GM19468 (cell line): ENCODE results near the gene PDIA5.
"Not testable (repeated sequence)": the region's sequence is repeated elsewhere in the genome, so short reads cannot be mapped to it uniquely, and the experiment has no call there.

Experiments
- ATAC-seq: cut with Tn5 transposase; IDR thresholded peaks from one replicate; pipeline ENCODE4 v1.9.1; 2021; ENCODE audit warnings: mild to moderate bottlenecking, moderate library complexity, moderate number of reproducible peaks; ENCODE audit not compliant: unreplicated experiment; ENCODE audit errors: extremely low read depth

PDIA5 gene

DNA sequence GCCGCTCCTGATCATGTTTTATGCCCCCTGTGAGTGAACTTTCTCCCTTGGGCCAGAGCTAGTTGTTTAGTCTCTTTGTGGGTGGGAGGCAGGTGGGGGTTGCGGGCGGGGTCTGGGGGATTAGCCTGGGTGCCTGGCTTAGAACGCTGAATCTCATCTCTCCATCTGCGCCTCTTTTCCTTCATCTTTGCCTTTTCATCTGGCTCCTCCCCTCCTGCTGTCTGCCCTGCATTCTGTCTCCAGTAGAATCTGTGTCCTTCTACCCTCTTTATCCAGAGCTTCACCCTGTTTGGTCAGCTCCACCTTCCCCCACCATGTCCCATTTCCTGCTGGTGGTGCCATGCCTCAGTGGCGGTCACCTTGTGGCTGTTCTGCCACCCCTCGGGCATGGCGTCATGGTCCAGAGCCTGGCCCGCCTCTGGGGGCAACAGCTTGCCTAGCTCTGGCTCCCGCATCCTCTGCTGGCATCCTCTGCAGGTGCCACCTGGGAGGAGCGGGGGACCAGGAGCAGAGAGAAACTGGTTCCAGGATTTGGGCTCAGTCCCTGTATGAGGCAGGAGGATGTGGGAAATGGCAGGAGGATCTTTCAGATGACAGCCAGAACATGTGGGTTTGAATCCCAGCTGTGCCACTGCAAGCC lies 44.3 kb downstream of the PDIA5 start:
- no peak for ATAC-seq

DNA sequence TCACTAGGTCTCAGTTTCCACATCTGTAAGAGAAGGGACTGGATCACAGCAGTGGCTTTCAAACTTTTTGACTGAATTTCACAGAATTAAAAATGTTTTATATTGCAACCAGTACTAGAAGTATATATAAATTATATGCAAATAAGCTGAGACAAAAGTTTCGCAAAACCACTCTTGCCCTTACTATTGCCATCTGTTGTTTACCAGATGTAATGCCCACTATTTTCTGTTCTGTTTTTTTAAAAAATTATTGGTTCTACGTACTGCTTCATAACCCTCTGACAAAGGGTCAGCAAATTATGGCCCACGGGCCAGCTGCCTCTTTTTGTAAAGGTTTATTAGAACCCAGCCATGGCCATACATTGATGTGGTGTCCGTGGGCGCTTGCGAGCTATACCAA lies 44.8 kb downstream of the PDIA5 start:
- no peak for ATAC-seq

DNA sequence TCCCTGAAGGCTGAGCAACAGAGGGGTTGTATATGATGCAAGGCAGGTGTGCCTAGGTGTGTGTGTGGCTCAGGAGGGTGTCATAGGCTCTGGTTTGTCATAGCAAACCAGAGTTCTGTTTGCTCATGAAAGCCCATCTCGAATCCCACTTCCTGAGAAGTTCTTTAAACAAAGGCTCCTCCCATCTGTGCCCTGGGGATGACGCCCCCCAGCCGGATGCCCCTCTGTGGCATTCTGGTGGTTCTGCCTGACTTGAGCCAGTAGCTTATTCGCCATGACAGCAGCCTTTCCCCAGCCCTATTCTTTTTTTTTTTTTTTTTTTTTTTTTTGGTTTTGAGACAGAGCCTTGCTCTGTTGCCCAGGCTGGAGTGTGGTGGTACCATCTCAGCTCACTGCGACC lies 45.4 kb downstream of the PDIA5 start:
- ATAC-seq: no peak

DNA sequence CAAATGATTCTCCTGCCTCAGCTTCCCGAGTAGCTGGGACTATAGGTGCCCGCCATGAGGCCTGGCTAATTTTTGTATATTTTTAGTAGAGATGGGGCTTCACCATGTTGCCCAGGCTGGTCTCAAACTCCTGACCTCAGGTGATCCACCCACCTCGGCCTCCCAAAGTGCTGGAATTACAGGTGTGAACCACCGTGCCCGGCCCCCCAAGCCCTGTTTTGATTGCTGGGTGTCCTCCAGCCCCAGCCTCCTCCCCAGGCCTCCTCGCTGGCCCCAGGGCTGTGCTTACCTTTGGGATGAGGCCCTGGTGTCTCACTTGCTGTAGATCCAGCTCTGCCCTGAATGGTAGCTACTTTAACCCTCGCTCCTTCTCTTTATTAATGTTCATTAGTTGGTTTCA lies 45.8 kb downstream of the PDIA5 start:
- ATAC-seq: not testable (repeated sequence)

DNA sequence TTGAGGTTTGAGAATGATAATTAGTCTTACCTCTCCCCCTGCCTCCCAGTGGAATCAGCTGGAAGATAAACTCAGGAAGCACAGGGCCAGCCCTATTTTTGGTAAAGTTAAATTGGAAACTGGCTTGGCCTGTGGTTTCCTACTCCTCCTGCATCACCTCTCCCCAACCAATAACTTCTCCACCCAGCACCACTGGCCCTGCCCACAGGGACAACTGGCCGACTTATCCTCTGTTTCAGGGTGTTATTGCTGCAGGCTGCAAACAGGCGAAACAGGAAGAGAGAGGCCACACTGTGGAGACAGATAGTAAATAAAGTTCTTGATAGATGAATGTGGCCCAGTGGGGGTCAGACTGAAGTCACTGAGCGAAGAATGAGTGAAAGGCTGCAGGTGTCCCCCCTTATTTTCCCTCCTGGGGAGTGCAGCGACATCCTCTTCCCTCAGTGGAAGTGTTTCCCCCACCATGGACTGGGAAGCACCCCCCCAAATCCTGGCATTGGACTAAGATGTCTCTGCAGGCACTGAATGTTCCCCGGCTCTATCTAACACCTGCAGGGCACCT lies 47.1 kb downstream of the PDIA5 start:
- no peak for ATAC-seq

DNA sequence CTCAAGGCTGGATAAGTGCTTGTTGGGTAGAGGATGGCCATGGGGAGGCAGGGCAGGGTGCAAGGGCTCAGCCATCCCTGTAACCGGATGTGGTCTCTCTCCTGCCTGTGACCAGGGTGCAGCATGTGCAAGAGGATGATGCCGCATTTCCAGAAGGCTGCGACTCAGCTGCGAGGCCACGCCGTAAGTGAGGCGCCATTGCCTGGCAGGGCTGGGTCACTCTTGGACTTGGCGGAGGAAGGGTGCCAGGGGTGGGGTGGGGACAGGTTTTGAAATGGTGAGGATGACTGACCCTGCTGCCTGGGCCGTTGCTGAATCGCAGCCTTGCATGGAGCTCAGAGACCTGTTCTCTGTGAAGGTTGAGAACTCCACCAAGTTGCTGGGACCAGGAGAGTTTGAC lies 49.3 kb downstream of the PDIA5 start:
- ATAC-seq: no peak

DNA sequence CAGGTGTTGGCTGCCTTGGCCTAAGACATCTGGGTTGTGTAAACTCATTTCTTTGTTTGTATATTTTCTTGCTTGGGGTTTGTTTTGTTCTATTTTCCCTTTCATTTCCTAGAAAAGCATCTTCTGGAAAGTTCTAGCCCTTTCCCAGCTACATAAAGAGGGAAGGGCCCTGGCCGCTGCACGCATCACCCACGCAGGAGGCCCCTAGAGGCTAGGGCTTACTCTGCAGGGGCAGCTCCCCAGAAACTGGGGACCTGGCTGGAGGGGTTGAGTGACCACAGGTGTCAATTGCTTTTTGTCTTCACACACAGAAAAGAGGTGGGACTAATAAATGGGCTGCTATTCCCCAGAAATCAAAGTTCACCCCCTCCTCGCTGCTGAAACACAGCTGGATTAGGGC lies 52.6 kb downstream of the PDIA5 start:
- ATAC-seq: no peak

DNA sequence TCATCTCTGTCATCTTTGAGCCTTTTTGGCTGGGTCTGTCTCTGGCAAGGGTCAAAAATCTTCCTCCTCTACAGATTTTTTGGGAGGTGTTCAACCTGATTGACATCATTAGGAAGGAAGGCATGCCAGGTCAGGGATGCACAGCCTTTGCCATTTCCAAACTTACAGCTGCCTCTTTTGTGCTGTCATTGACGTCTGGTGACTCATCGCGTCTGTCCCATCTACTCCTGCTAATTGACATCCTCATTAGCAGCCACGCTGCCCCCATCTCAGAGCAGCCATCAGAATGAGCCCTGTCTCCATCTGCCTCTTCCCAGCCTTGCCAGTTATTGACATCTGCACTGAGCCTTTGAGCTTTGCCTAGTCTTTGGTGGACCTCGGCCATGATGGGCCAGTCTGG lies 53.0 kb downstream of the PDIA5 start:
- no peak for ATAC-seq

DNA sequence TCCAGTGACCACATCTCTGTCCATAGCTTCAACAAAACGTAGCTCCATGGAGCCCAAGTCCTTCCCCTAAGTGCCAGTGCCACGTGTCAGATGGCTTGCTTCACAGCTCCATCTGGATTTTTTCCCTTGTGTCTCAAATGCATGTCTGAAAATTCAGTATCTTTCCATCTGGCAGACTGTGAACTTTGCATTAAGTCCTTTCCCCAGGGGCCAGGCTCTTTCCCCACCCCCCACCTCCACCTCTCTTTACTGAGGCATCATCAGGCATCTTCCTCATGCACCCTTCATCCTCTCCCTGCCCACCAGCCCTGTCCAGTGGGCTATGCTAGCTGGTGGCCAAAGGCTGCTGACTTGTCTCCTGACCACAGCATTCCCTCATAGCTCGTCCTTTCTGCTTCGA lies 53.7 kb downstream of the PDIA5 start:
- ATAC-seq: no peak

DNA sequence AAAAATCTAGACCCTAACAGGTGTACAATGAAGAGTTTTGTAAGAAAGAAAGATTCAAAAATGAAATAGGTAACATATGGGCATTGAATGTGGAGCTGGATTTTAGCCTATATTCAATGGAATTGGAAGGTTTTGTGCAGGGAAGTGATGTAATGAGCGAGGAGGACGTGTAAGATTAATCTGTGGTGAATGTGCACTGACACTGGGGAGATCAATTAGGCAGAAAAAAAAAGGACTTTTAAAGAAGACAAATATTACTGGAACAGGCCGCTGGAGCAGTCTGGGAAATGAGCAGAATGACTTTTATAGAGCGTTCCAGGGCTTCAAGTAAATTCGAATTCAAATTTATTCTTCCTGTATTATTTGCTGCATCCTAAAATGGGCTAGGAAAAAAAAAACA lies 55.2 kb downstream of the PDIA5 start:
- ATAC-seq: no peak

DNA sequence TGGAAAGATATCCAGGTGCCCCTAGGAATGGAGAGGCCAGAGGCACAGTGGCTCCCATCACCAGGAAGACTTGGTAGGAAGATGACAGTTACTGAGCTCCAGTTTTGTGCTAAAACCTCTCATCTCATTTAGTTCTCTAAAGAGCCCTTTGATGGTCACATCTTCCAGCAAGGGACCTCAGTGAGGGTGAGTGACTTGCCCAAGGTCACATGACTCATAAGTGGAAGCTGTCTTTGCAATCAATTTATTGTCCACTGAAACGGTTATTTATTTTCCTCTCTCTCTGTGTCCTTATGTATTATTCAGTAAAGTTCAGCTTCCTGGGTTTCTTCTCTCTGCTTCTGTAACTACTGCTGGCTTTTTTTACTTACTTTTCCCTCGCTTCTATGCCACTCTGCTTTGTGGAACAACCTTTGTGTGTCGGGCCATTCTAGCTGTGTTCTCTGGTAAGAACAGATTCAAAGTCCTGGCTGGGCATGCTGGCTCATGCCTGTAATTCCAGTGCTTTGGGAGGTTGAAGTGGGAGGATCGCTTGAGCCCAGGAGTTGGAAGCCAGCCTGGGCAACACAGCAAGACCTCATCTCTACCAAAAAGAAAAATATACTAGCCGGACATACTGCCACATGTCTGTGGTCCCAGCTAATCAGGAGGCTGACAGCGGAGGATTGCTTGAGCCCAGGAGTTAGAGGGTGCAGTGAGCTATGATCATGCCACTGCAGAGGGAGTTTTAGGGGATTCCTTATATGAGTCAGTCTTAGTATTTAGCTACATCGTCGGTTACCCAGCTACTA lies 55.9 kb downstream of the PDIA5 start:
- no peak for ATAC-seq

DNA sequence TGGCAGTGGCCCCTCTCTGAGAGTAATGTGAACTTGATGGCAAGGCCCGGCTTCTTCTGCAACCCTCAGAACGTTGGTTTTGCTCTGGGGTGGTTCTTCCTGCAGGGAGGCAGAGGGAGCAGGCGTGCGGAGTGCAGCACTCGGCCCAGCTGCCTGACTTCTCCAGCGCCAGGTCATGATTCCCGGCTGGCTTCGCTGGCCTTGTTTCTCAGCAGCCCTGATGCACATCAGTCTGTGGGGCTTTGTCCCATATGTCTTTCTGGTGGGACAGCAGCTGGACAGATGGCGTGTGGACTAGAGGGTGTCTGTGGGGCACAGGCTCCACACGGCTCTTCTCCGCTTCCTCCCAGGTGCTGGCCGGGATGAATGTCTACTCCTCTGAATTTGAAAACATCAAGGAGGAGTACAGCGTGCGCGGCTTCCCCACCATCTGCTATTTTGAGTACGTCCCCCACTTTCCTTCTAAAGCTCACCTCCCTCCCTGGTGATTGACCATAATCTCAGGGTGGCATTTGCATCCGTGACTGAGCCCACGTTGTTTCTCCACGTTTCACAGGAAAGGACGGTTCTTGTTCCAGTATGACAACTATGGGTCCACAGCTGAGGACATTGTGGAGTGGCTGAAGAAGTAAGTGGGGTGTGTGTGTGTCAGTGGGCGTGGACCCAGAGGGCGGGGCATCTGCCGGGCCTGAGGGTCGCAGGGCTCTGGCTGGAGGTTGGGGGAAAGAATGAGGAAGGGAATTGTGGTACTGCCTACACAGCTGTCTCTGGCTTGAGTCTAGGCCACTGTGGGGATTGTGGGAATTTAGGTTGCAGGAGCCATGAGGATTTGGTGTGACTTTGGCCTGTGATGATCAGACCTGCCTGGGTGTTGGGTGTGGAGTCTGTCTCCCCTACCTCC lies 57.1 kb downstream of the PDIA5 start:
- ATAC-seq: no peak

DNA sequence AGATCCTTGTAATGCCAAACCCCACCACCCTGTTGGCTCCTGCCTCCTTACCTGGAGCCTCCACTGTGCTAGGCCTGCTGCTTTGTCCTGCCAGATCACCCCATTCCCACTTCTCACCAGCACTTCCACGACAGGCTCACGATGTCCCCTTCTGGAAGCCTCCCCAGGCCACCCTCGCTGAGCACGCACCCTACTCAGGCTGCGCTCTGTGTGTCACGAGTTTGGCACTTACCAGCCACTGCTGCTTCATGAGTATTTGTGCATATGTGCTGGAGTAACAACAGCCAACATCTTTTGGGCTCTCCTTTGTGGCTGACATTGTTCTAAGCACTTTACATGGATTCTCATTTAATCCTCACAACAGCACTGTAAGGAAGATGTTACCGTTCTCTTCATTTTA lies 58.1 kb downstream of the PDIA5 start:
- no peak for ATAC-seq

DNA sequence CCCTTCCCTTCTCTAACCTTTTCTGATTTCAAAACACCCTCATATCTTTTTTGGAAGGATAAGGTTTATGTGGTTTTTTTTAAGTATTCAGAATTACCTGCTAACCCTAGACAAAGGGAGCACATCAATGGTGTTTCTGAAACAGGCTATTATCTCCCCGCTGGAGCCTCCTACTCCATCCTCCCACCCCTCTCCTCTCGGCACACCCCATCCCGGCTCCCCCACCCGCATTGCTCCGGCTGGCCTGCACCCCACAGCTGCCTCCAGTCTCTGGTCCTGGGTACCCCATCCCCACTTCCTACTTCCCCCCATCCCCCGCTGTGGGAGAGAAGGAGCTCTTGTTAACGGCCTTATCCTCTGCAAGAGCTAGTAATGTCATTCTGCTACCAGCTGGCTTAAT lies 59.2 kb downstream of the PDIA5 start:
- no peak for ATAC-seq

DNA sequence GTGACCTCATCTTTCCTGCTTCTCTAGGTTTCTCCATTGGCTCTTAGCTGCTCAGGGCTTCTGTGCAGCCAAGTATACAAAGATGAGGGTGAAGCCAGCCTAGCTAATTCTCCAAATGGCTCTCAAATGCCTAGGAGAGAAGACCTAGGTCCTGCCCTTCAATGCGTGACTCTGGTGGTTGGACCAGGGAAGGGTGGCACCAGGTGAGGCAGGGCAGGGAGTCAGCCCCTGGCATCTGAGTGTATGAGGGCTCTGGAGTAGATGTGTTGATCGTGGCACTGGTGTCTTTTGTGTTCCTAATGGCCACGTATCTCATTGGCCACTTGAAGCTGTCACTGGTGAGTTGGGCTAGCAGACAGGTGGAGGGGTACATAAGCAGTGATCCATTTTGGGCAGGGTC lies 59.8 kb downstream of the PDIA5 start:
- no peak for ATAC-seq

DNA sequence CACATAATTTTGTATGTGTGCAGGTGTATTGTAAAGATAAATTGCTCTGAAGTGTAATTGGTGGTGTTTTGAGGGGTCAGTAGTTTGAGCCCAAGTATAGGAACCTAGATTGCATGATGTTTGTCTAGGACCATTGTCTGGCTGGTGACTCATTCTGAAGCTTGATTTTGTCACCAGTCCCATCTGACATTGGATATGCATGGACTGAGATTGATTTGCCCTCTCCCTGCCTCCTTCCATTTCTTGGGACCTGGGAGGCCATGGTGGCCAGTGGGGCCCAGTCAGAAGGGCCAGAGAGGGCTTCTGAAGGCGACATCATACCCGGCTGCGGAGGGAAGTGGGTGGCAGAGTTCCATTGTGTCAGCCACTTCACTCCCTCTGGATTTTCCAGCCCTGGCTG lies 62.3 kb downstream of the PDIA5 start:
- ATAC-seq: no peak

DNA sequence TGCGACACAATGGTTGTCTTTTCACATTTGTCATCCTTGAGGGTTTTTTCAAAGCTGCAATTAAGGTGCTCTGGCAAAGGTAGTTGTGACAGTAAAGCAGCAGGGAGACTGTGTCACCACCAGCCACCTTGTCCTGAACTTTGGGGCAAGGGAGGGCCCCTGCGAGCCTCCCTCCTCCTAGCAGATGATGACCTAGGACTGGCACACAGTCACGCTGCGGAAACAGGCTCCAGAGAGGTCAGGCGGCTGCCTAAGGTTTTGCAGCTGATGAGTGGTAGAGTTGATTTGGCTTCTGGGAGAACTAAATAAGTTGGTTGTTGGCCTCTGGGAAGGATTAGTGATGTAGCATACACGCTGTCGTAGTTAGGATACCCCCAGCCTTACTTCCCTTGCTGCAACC lies 62.7 kb downstream of the PDIA5 start:
- ATAC-seq: no peak

DNA sequence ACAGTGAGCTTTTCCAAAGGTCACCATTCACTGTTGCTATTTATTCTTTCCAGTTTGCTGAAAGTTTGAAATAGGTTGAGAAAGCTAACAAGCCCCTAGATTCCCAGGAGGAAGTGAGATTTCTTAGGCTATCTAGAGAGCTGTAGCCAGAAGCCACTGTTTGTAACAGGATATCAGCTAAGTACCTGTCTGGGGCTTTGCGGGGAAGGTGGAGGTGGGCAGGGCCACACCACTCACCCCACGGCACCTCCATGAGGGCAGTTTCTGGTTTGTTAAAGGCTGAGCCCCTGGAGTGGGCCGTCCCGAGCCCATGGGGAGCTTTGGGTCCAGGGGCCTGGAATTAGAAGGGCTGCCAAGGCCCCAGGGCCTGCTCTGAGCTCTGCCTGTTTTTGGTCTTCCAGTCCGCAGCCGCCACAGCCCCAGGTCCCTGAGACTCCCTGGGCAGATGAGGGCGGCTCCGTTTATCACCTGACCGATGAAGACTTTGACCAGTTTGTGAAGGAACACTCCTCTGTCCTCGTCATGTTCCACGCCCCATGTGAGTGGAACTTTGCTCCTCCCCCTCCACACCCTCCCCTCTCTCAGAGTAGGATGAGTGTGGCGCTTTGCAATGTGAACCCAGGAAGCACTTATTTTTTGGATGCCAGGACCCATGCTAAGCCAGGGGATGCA lies 63.4 kb downstream of the PDIA5 start:
- no peak for ATAC-seq

DNA sequence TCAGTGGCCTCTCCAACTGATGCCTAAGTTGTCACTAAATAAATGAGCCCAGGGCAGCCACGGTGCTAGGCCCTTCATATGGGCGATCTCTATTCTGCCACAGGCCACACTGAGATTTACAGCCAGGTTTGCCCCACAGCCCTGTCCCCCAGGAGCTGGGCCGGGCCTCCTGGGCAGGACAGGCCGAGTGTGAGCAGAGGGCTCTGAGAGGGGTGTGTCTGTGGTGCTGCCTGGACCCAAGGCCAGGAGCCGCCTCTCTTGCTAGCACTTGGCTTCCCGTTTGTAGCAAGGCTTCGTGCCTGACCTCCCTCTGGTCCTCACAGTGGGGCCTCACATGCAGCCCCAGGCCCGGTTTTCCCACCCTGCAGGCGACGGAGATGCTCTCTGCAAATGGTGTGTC lies 67.8 kb downstream of the PDIA5 start:
- ATAC-seq: no peak

DNA sequence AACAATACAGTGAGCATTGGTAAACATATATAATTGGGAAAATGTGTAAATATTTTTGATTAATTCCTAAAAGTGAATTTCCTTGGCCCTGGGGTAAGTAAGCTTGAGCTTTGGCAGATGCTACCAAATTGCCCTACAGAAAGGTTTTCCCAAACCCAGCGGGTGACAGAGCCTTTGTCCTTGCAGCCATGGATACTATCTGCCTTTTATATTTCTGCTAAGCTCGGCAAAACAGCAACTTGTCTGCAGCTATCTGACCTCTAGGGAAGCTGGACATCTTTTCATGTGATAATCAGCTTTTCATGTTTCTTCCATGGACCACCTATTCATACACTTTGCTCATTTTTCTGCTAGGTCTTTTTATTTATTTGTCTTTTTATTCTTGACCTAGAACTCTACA lies 70.2 kb downstream of the PDIA5 start:
- no peak for ATAC-seq
